AG09309 (cell line): Measurements from ENCODE around the gene OR2Y1.
"Not testable (repeated sequence)": the region's sequence is repeated elsewhere in the genome, so short reads cannot be mapped to it uniquely, and the experiment has no call there.

Source experiments
- DNase-seq: peaks from one replicate; pipeline ENCODE4 v3.0.0-alpha.2; 2010; ENCODE audit warnings: low read depth
- H3K4me3 ChIP-seq: 2 replicates; pipeline ENCODE4 v1.5.1; 2011; ENCODE audit warnings: mild to moderate bottlenecking, low read depth, low read length, moderate library complexity; ENCODE audit not compliant: control insufficient read depth
- TF ChIP-seq, protein P1 (sequence below): IDR thresholded peaks from 2 replicates; pipeline ENCODE4 v1.5.1; 2011; ENCODE audit warnings: mild to moderate bottlenecking, low read depth, low read length, inconsistent platforms; ENCODE audit not compliant: insufficient read depth, control insufficient read depth; ENCODE audit errors: missing control alignments

Gene OR2Y1

DNA sequence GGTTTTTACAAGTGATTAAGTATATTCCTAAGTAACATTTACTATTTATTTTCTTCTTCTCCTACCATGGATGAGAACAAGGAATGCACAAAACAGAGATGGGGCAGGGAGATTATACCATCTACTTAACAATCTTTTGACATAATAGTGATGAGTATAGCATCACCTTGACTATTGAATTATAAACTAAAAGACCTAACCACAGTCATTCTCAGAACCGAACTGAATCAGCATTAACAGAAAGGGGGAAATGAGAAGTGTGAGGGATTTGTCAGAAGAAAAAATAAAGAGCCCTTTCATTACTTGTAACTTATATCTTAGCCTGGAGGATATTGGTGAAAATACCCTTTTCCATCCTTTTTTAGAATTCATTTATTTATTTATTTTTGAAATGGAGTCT, 21.9 kb downstream of the OR2Y1 start:
- DNase-seq: no peak
- TF ChIP-seq, protein P1, sequence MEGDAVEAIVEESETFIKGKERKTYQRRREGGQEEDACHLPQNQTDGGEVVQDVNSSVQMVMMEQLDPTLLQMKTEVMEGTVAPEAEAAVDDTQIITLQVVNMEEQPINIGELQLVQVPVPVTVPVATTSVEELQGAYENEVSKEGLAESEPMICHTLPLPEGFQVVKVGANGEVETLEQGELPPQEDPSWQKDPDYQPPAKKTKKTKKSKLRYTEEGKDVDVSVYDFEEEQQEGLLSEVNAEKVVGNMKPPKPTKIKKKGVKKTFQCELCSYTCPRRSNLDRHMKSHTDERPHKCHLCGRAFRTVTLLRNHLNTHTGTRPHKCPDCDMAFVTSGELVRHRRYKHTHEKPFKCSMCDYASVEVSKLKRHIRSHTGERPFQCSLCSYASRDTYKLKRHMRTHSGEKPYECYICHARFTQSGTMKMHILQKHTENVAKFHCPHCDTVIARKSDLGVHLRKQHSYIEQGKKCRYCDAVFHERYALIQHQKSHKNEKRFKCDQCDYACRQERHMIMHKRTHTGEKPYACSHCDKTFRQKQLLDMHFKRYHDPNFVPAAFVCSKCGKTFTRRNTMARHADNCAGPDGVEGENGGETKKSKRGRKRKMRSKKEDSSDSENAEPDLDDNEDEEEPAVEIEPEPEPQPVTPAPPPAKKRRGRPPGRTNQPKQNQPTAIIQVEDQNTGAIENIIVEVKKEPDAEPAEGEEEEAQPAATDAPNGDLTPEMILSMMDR: no peak
- H3K4me3 ChIP-seq: no peak overlapping the region

DNA sequence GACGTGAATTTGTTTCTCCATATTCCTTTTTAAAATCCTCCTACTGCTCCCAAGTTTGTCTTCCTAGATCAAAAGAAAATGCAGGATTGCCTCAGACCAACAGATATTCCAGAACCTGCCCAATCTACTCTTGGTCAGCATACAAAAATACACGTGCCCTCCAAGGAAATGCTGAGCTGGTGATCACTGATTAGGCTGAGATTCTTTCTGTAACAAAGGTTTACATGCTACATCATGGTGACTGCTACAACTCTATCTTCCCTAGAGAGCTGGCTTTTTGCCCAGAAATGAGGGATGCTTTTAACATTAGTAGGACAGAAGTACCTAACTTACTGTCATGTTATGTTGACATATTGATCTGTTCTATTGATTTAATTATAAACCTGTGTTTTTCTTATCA, 35.5 kb downstream of the OR2Y1 start:
- TF ChIP-seq, protein P1: no peak
- no peak for DNase-seq
- H3K4me3 ChIP-seq: no peak overlapping the region

DNA sequence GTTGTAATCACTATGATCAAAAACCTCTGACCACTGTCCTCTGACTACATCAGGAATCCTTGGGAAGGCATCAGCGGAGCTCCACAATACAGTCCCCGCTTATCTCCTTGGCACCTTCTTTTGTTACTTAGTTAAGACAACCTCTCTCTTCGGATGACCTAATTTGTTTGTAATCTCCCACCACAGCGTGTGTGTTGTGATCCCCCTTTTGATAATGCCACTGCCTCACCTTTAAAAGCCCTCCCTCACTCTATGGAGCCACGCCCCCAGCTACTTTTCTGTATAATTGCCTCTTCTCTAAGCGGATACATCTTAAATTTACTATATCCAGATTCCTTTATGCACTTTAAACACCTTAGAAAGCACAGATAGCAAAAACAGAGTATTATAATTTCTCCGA, 35.9 kb downstream of the OR2Y1 start:
- no peak for DNase-seq
- TF ChIP-seq, protein P1: no peak
- H3K4me3 ChIP-seq: no peak overlapping the region

DNA sequence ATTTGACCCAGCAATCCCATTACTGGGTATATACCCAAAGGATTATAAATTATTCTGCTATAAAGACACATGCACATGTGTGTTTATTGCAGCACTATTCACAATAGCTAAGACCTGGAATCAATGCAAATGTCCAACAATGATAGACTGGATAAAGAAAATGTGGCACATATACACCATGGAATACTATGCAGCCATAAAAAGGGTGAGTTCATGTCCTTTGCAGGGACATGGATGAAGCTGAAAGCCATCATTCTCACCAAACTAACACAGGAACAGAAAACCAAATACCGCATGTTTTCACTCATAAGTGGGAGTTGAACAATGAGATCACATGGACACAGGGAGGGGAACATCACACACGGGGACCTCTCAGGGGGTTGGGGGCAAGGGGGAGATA, 36.5 kb downstream of the OR2Y1 start:
- not testable (repeated sequence) for H3K4me3 ChIP-seq, DNase-seq

DNA sequence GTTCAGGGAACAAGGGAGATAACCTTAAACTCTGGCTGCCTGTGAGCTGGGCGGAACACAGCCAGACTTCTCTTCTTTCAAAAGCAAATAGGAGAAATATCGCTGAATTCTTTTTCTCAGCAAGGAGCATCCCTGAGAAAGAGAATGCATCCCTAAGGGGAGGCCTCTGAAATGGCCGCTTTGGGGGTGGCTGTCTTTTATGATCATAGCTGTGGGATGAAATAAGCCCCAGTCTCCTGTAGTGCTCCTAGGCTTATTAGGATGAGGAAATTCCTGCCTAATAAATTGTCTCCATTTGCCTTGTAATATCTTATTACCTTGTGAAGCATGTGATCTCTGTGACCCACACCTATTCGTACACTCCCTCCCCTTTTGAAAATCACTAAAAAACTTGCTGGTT, 39.4 kb downstream of the OR2Y1 start:
- DNase-seq, H3K4me3 ChIP-seq: not testable (repeated sequence)

DNA sequence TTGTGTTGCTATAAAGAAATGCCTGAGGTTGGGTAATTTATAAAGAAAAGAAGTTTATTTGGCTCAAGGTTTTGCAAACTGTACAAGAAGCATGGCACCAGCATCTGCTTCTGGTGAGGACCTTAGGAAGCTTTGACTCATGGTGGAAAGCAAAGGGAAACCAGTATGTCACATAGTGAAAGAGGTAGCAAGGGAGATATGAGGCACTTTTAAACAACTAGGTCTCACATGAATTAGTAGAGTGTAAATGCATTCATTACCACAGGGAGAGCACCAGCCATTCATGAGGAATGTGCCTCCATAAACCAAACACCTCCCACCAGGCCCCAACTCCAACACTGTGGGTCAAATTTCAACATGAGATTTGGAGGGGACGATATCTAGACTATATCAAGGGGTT, 40.8 kb downstream of the OR2Y1 start:
- no peak overlapping the region for H3K4me3 ChIP-seq
- TF ChIP-seq, protein P1: no peak
- DNase-seq: no peak

DNA sequence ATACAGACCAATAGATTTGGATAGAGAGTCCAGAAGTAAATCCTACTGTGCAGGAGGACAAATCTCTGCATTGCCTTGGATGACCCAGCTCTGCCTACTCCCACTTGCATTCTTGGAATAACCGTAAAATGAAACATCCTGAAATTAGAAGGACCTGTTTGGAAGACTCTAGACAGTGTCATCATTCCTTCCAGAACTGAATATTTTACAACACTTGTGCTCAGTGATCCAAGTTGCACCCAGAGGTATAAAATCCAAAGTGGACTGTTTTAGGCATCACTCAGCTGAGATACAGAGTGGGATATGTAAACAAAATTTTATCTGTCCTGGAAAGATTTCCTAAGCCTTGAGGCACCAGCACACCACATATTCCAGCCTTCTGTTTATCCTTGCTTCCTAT, 43.7 kb downstream of the OR2Y1 start:
- H3K4me3 ChIP-seq: no peak overlapping the region
- DNase-seq: no peak
- TF ChIP-seq, protein P1: no peak

DNA sequence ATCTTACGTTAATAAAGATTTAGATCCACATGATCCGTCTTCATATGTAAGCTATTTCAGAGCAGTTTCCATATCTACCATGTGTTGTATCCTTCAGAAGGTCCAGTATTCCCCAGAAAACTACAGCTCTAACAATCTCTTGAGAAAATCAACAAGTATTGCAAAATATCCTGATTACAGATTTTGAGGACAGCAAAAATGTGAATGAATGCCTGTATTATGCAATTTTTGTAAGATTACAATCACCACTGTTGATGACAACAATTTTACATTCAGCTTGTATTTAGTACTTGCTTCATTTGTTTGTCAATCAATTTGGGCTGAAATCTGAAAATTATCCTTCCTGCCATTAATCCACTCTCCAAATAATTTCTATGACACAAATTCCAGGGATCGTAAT, 47.4 kb downstream of the OR2Y1 start:
- no peak for DNase-seq
- TF ChIP-seq, protein P1: no peak
- no peak overlapping the region for H3K4me3 ChIP-seq
